Measurements from ENCODE around the gene EXOC3L4. TPM values are rescaled to one million over a fixed set of nuclear protein-coding genes. Genes with fewer than 3 reads are reported as not detected.

EXOC3L4 gene
- polyA plus RNA-seq, 1 donor (not counting 4 experiments of a cell fraction or from before 2014, with no cell fraction given) = not detected

- no peak for TF ChIP-seq CTCF (optimal IDR thresholded peaks at IDR 0.05 in 1 of 3, IDR thresholded peaks at IDR 0.05 in 1 of 3, conservative IDR thresholded peaks at IDR 0.05 in 1 of 3; ENCODE audit: extremely low read depth in 1 of 3, insufficient read depth in 2 of 3, low read length in 3 of 3)
- no peak for TF ChIP-seq EZH2 (IDR thresholded peaks at IDR 0.05; ENCODE audit: low read length)
- Histone ChIP-seq H3K4me1 (ENCODE audit: control insufficient read depth, extremely low read depth, insufficient read depth, low read length) (peaks cover 2% of the 10 kb centered on the region), H3K9me1 (ENCODE audit: control insufficient read depth, extremely low read depth, insufficient read depth, low read length) (no peaks in the 10 kb centered on the region), H3K27me3 (ENCODE audit: control insufficient read depth, extremely low read depth, insufficient read depth, low read length) (peaks cover 35% of the 10 kb centered on the region), H3K27ac (ENCODE audit: control insufficient read depth, insufficient read depth, low read length) (no peak overlapping the region), H3K9me3 (ENCODE audit: control insufficient read depth, low read depth, low read length) (no peaks in the 10 kb centered on the region), H3K4me2 (ENCODE audit: control insufficient read depth, extremely low read depth, insufficient read depth, low read depth, low read length) (no peak overlapping the region), H3K36me3 (ENCODE audit: control insufficient read depth in 2 of 2, extremely low read depth in 1 of 2, insufficient read depth in 2 of 2, low read length in 2 of 2) (no peaks in the 10 kb centered on the region), H4K20me1 (ENCODE audit: control insufficient read depth, extremely low read depth, insufficient read depth, low read length) (no peaks in the 10 kb centered on the region), H3K9ac (ENCODE audit: control insufficient read depth, extremely low read depth, insufficient read depth, low read length) (no peak overlapping the region), H3K4me3 (ENCODE audit: control insufficient read depth in 2 of 3, extremely low read depth in 1 of 3, insufficient read depth in 2 of 3, low read depth in 1 of 3, low read length in 3 of 3) (no peak overlapping the region), H2AFZ (ENCODE audit: control insufficient read depth, low read length) (no peak overlapping the region), H3K79me2 (ENCODE audit: control insufficient read depth, insufficient read depth, low read length) (no peaks in the 10 kb centered on the region)
- DNase-seq (ENCODE audit: low read depth, low spot score) (no peak), FAIRE-seq (no peak)
- dilution Hi-C loops (cut with MboI; ENCODE audit: extremely low pct_ligation_motif_present, low sequenced_read_pairs) = no loop called here
These were observed 48.3 kb downstream of the EXOC3L4 start for GRCh38 chr14:103142721-103143302.

- Histone ChIP-seq H3K27ac (ENCODE audit: control insufficient read depth, insufficient read depth, low read length) (no peak overlapping the region), H3K4me2 (ENCODE audit: control insufficient read depth, extremely low read depth, insufficient read depth, low read depth, low read length) (no peak overlapping the region), H3K9me3 (ENCODE audit: control insufficient read depth, low read depth, low read length) (no peaks in the 10 kb centered on the region), H3K4me3 (ENCODE audit: control insufficient read depth in 2 of 3, extremely low read depth in 1 of 3, insufficient read depth in 2 of 3, low read depth in 1 of 3, low read length in 3 of 3) (no peak overlapping the region), H3K4me1 (ENCODE audit: control insufficient read depth, extremely low read depth, insufficient read depth, low read length) (peaks cover 2% of the 10 kb centered on the region), H3K36me3 (ENCODE audit: control insufficient read depth in 2 of 2, extremely low read depth in 1 of 2, insufficient read depth in 2 of 2, low read length in 2 of 2) (no peaks in the 10 kb centered on the region), H3K9ac (ENCODE audit: control insufficient read depth, extremely low read depth, insufficient read depth, low read length) (no peak overlapping the region), H2AFZ (ENCODE audit: control insufficient read depth, low read length) (no peak overlapping the region), H3K27me3 (ENCODE audit: control insufficient read depth, extremely low read depth, insufficient read depth, low read length) (peaks cover 34% of the 10 kb centered on the region), H4K20me1 (ENCODE audit: control insufficient read depth, extremely low read depth, insufficient read depth, low read length) (no peaks in the 10 kb centered on the region), H3K79me2 (ENCODE audit: control insufficient read depth, insufficient read depth, low read length) (no peaks in the 10 kb centered on the region), H3K9me1 (ENCODE audit: control insufficient read depth, extremely low read depth, insufficient read depth, low read length) (no peaks in the 10 kb centered on the region)
- no peak for DNase-seq (ENCODE audit: low read depth, low spot score)
- TF ChIP-seq CTCF (optimal IDR thresholded peaks at IDR 0.05 in 1 of 3, IDR thresholded peaks at IDR 0.05 in 1 of 3, conservative IDR thresholded peaks at IDR 0.05 in 1 of 3; ENCODE audit: extremely low read depth in 1 of 3, insufficient read depth in 2 of 3, low read length in 3 of 3) = no peak
- no peak for TF ChIP-seq EZH2 (IDR thresholded peaks at IDR 0.05; ENCODE audit: low read length)
- dilution Hi-C loops (cut with MboI; ENCODE audit: extremely low pct_ligation_motif_present, low sequenced_read_pairs) = no loop called here
- FAIRE-seq = no peak
These were observed 49.0 kb downstream of the EXOC3L4 start for GRCh38 chr14:103143506-103143905.
